IMR-90 (cell line): ENCODE data around the gene CLBA1. TPM values are rescaled to one million over a fixed set of nuclear protein-coding genes. Genes with fewer than 3 reads are reported as not detected.

Source experiments
- ATAC-seq: fragments of 200-7000 bp; cut with Tn5 transposase; 2 replicates; pipeline ENCODE4 v1.9.1; 2020; ENCODE audit warnings: low read depth, mild to moderate bottlenecking, moderate library complexity
- BruUV-seq: library from RNA; stranded (reverse); fragments of 400-500 nt; replicated peaks from 2 replicates; lab custom pipeline; 2021; lab: Mats Ljungman, UMichigan
- CTCF ChIA-PET: fragments of 300-600 bp; formaldehyde crosslinking; extraction: SDS; loops from one replicate; lab custom pipeline; 2021; ENCODE audit warnings: antibody characterized with exemption; lab: Yijun Ruan, JAX
- POLR2A ChIA-PET: fragments of 300-600 bp; sonication (Branson Sonifier 250); formaldehyde crosslinking; loops from one replicate; lab custom pipeline; 2022; ENCODE audit warnings: antibody characterized with exemption; ENCODE audit not compliant: unreplicated experiment; lab: Charles Lee
- DNase-seq: peaks from one replicate; pipeline ENCODE4 v3.0.0; 2013
- H2AFZ ChIP-seq: replicated peaks from 2 replicates; pipeline ENCODE3; 2013; ENCODE audit warnings: low read length, mild to moderate bottlenecking; ENCODE audit not compliant: poor library complexity
- H2AK5ac ChIP-seq: 2 replicates; pipeline ENCODE4 v1.6.1; 2013; ENCODE audit warnings: low read depth, low read length, inconsistent platforms
- H2AK9ac ChIP-seq: replicated peaks from 2 replicates; pipeline ENCODE3; 2013; ENCODE audit warnings: mild to moderate bottlenecking, low read depth, low read length, moderate library complexity; ENCODE audit not compliant: poor library complexity
- H2BK120ac ChIP-seq: 2 replicates; pipeline ENCODE4 v1.6.1; 2013; ENCODE audit warnings: low read depth, low read length, inconsistent platforms
- H2BK15ac ChIP-seq: 3 replicates; pipeline ENCODE4 v1.6.1; 2013; ENCODE audit warnings: low read depth, low read length, inconsistent platforms
- H2BK20ac ChIP-seq: 2 replicates; pipeline ENCODE4 v1.6.1; 2013; ENCODE audit warnings: low read depth, mild to moderate bottlenecking, inconsistent platforms, low read length, moderate library complexity
- H2BK5ac ChIP-seq: 2 replicates; pipeline ENCODE4 v1.6.1; 2013; ENCODE audit warnings: mild to moderate bottlenecking, low read depth, low read length, inconsistent platforms; ENCODE audit not compliant: poor library complexity, severe bottlenecking
- H3K14ac ChIP-seq: replicated peaks from 2 replicates; pipeline ENCODE4 v1.6.1; 2013; ENCODE audit warnings: low read depth, low read length, inconsistent platforms
- H3K18ac ChIP-seq: 2 replicates; pipeline ENCODE4 v1.6.1; 2013; ENCODE audit warnings: low read depth, low read length, control low read depth
- H3K23ac ChIP-seq: 2 replicates; pipeline ENCODE4 v1.6.1; 2013; ENCODE audit warnings: low read depth, low read length, inconsistent platforms
- H3K27ac ChIP-seq: 2 replicates; pipeline ENCODE4 v1.5.1; 2013; ENCODE audit warnings: mild to moderate bottlenecking, control low read depth, low read length; ENCODE audit not compliant: insufficient read depth
- H3K27me3 ChIP-seq: 2 replicates; pipeline ENCODE4 v1.6.1; 2013; ENCODE audit warnings: low read length; ENCODE audit not compliant: control insufficient read depth, insufficient read depth
- H3K36me3 ChIP-seq: 2 replicates; pipeline ENCODE4 v1.6.1; 2013; ENCODE audit warnings: low read length, mixed read lengths; ENCODE audit not compliant: control insufficient read depth, insufficient read depth
- H3K4ac ChIP-seq: 2 replicates; pipeline ENCODE4 v1.6.1; 2013; ENCODE audit warnings: low read depth, low read length, inconsistent platforms
- H3K4me1 ChIP-seq: 2 replicates; pipeline ENCODE4 v1.6.1; 2013; ENCODE audit warnings: low read length, mixed read lengths; ENCODE audit not compliant: control insufficient read depth, insufficient read depth
- H3K4me2 ChIP-seq: 2 replicates; pipeline ENCODE4 v1.6.1; 2013; ENCODE audit warnings: low read depth, mild to moderate bottlenecking, control low read depth, low read length, moderate library complexity
- H3K4me3 ChIP-seq: 2 replicates; pipeline ENCODE4 v1.5.1; 2013; ENCODE audit warnings: low read depth, mild to moderate bottlenecking, control low read depth, low read length, moderate library complexity; ENCODE audit not compliant: insufficient read depth
- H3K56ac ChIP-seq: 2 replicates; pipeline ENCODE4 v1.6.1; 2013; ENCODE audit warnings: low read length, inconsistent platforms; ENCODE audit not compliant: insufficient read depth; ENCODE audit errors: extremely low read depth
- H3K79me1 ChIP-seq, 2 experiments: 2 replicates each; pipeline ENCODE4 v1.6.1; 2013; ENCODE audit warnings: low read length in 2 of 2, inconsistent platforms in 1 of 2, low read depth in 1 of 2
- H3K9ac ChIP-seq: 2 replicates; pipeline ENCODE4 v1.6.1; 2013; ENCODE audit warnings: low read depth, low read length, control low read depth
- H3K9me1 ChIP-seq: 2 replicates; pipeline ENCODE4 v1.6.1; 2013; ENCODE audit warnings: low read length, inconsistent platforms; ENCODE audit not compliant: insufficient read depth
- H3K9me3 ChIP-seq: 2 replicates; pipeline ENCODE4 v1.6.1; 2013; ENCODE audit warnings: low read length; ENCODE audit not compliant: control insufficient read depth, insufficient read depth
- H4K20me1 ChIP-seq: 2 replicates; pipeline ENCODE4 v1.6.1; 2013; ENCODE audit warnings: low read length, inconsistent platforms; ENCODE audit not compliant: insufficient read depth
- H4K5ac ChIP-seq: 2 replicates; pipeline ENCODE4 v1.6.1; 2013; ENCODE audit warnings: mild to moderate bottlenecking, low read depth, low read length, control low read depth
- H4K8ac ChIP-seq, 2 experiments: 2 replicates each; pipeline ENCODE4 v1.6.1; 2013; ENCODE audit warnings: low read depth in 2 of 2, low read length in 2 of 2, control low read depth in 1 of 2, inconsistent platforms in 1 of 2
- H4K91ac ChIP-seq: 2 replicates; pipeline ENCODE4 v1.6.1; 2013; ENCODE audit warnings: low read depth, low read length, inconsistent platforms; ENCODE audit not compliant: insufficient read depth
- BHLHE40 ChIP-seq: fragments of 150-350 bp; IDR thresholded peaks from 2 replicates; pipeline ENCODE4 v1.6.1; 2016; ENCODE audit warnings: mild to moderate bottlenecking, low read depth, low read length
- CEBPB ChIP-seq: IDR thresholded peaks from 2 replicates; pipeline ENCODE4 v1.6.1; 2012; ENCODE audit warnings: low read depth, low read length, improper control_type of control experiment
- CHD1 ChIP-seq: IDR thresholded peaks from 2 replicates; pipeline ENCODE4 v1.6.1; 2012; ENCODE audit warnings: low read depth, low read length, improper control_type of control experiment
- CTCF ChIP-seq: conservative IDR thresholded peaks from 2 replicates; pipeline ENCODE4 v1.5.1; 2012; ENCODE audit warnings: mild to moderate bottlenecking, low read depth, low read length, improper control_type of control experiment
- ELK1 ChIP-seq: fragments of 150-350 bp; IDR thresholded peaks from 2 replicates; pipeline ENCODE4 v1.6.1; 2016; ENCODE audit warnings: low read depth, mild to moderate bottlenecking, low read length, moderate library complexity, borderline replicate concordance
- FOS ChIP-seq: fragments of 150-350 bp; IDR thresholded peaks from 2 replicates; pipeline ENCODE4 v1.6.1; 2016; ENCODE audit warnings: low read depth, low read length
- MAFK ChIP-seq: IDR thresholded peaks from 2 replicates; pipeline ENCODE4 v1.6.1; 2012; ENCODE audit warnings: low read depth, low read length, improper control_type of control experiment
- MAZ ChIP-seq: IDR thresholded peaks from 2 replicates; pipeline ENCODE4 v1.6.1; 2012; ENCODE audit warnings: low read depth, mild to moderate bottlenecking, low read length, improper control_type of control experiment, moderate library complexity, borderline replicate concordance
- MXI1 ChIP-seq: IDR thresholded peaks from 2 replicates; pipeline ENCODE4 v1.6.1; 2012; ENCODE audit warnings: low read depth, mild to moderate bottlenecking, low read length, moderate library complexity, borderline replicate concordance
- NFE2L2 ChIP-seq: fragments of 150-350 bp; IDR thresholded peaks from 2 replicates; pipeline ENCODE4 v1.6.1; 2016; ENCODE audit warnings: low read depth, mild to moderate bottlenecking, low read length
- POLR2A ChIP-seq: IDR thresholded peaks from 2 replicates; pipeline ENCODE4 v1.6.1; 2012; ENCODE audit warnings: mild to moderate bottlenecking, low read depth, low read length
- RAD21 ChIP-seq: IDR thresholded peaks from 2 replicates; pipeline ENCODE4 v1.6.1; 2012; ENCODE audit warnings: low read length, improper control_type of control experiment
- RCOR1 ChIP-seq: IDR thresholded peaks from 2 replicates; pipeline ENCODE4 v1.6.1; 2012; ENCODE audit warnings: mild to moderate bottlenecking, low read length, improper control_type of control experiment; ENCODE audit not compliant: insufficient replicate concordance
- RFX5 ChIP-seq: IDR thresholded peaks from 2 replicates; pipeline ENCODE4 v1.8.0; 2012; ENCODE audit warnings: low read depth, mild to moderate bottlenecking, low read length, moderate library complexity
- SMC3 ChIP-seq: fragments of 150-350 bp; IDR thresholded peaks from 2 replicates; pipeline ENCODE4 v1.6.1; 2016; ENCODE audit warnings: low read depth, mild to moderate bottlenecking, antibody characterized with exemption, low read length, moderate library complexity
- USF2 ChIP-seq: fragments of 150-350 bp; IDR thresholded peaks from 2 replicates; pipeline ENCODE4 v1.6.1; 2017; ENCODE audit warnings: mild to moderate bottlenecking, antibody characterized with exemption, low read length, low read depth
- WGBS, 2 experiments: methylation state at CpG; one replicate each; pipeline versions ENCODE4 v1.1.5 to v1.1.7; 2013; ENCODE audit warnings: missing lambda C conversion rate in 2 of 2; ENCODE audit not compliant: insufficient read length in 1 of 2; ENCODE audit errors: extremely low coverage in 2 of 2; 5-methylcytosine and 5-hydroxymethylcytosine counted together
- dilution Hi-C: fragments of 300-500 bp; cut with HindIII; formaldehyde crosslinking; loops from one replicate; pipeline ENCODE4 v1.14.3; 2018; ENCODE audit warnings: low sequenced_read_pairs; ENCODE audit not compliant: unreplicated experiment
- in situ Hi-C: fragments of 300-500 bp; cut with MboI; formaldehyde crosslinking; loops from 3 replicates; pipeline ENCODE4 v1.14.3; 2019; ENCODE audit warnings: low sequenced_read_pairs, inconsistent platforms, mixed read lengths
- intact Hi-C: fragments of 100-400 bp; cut with micrococcal nuclease; formaldehyde crosslinking; loops from 2 replicates; pipeline ENCODE4 v1.10.0; 2022
- polyA plus RNA-seq, 3 experiments: library from polyadenylated mRNA; depleted of rRNA; stranded (reverse); fragments of >200 nt; gene quantifications; 2 replicates each; pipeline ENCODE4 v1.2.3, GENCODE V29; 2012; ENCODE audit warnings: low replicate concordance in 1 of 3
- total RNA-seq: library from RNA; depleted of rRNA; stranded (reverse); fragments of >200 nt; gene quantifications from 2 replicates; pipeline ENCODE4 v1.2.3, GENCODE V29; 2012

CLBA1 gene
- total and polyA plus RNA-seq, 2 of the 4 experiments (the other 2 are of a cell fraction): 2.7 to 6.2 TPM

- no CpG with 5 or more reads among the region's 3 CpGs for WGBS, 2 experiments
- Histone ChIP-seq H2BK120ac (no peak overlapping the region), H3K23ac (no peak overlapping the region), H3K9ac (no peak overlapping the region), H3K9me1 (no peaks in the 10 kb centered on the region; the same call in 1 of the 2 replicates), H2AK9ac (no peak overlapping the region), H3K14ac (no peak overlapping the region), H3K18ac (no peak overlapping the region), H3K27ac (no peak overlapping the region), H2AFZ (no peak overlapping the region), H3K79me1 (peaks cover 0 to 14% of the 10 kb centered on the region in 2 experiments; a peak in 1 of 4 replicates), H4K20me1 (no peaks in the 10 kb centered on the region), H3K36me3 (peaks cover 2% of the 10 kb centered on the region; the same call in 1 of the 2 replicates), H2BK15ac (no peak overlapping the region), H2BK20ac (no peak overlapping the region), H3K4me1 (no peaks in the 10 kb centered on the region), H3K56ac (no peak overlapping the region), H3K9me3 (0 out of 2 replicates have a peak, but pooled peaks cover 3% of the 10 kb centered on the region), H3K4ac (no peak overlapping the region), H4K8ac (no peak overlapping the region), H4K5ac (no peak overlapping the region), H4K91ac (no peak overlapping the region), H3K4me3 (no peak overlapping the region), H3K27me3 (no peaks in the 10 kb centered on the region), H3K4me2 (no peak overlapping the region), H2BK5ac (no peak overlapping the region), H2AK5ac (no peak overlapping the region)
- DNase-seq: no peak
- no TSS peak for BruUV-seq
- CTCF ChIA-PET: no interaction called here
- intact Hi-C loops (no loop called here), in situ Hi-C loops (no loop called here), dilution Hi-C loops (no loop called here)
- TF ChIP-seq MXI1 (no peak), CHD1 (no peak), MAFK (no peak), NFE2L2 (no peak), RAD21 (no peak), CEBPB (no peak), SMC3 (no peak), BHLHE40 (no peak), POLR2A (no peak), ELK1 (no peak), USF2 (no peak), RCOR1 (no peak), MAZ (no peak), CTCF (no peak), RFX5 (no peak), FOS (no peak)
- POLR2A ChIA-PET: no interaction called here
- ATAC-seq: no peak
Measured at GRCh38 chr14:104999361-104999760, 13.8 kb downstream of the CLBA1 start.
